GM23338 (cell line): Measurements from ENCODE around the gene NRDE2. TPM values are rescaled to one million over a fixed set of nuclear protein-coding genes. Genes with fewer than 3 reads are reported as not detected.

ENCODE experiments used
- ATAC-seq: fragments of 200-7000 bp; cut with Tn5 transposase; 3 replicates; pipeline ENCODE4 v1.9.1; 2020
- DNase-seq: peaks from one replicate; pipeline ENCODE4 v3.0.0-alpha.2; 2015; ENCODE audit warnings: low spot score
- H2AFZ ChIP-seq: fragments of 200-600 bp; sonication (generic); 2 replicates; pipeline ENCODE4 v1.8.0; 2016; ENCODE audit warnings: antibody characterized with exemption, mild to moderate bottlenecking, moderate library complexity
- H3F3A ChIP-seq: fragments of 200-600 bp; sonication (generic); replicated peaks from 2 replicates; pipeline ENCODE4 v1.8.0; 2017; ENCODE audit warnings: antibody characterized with exemption, mixed run types, low read depth
- H3K27ac ChIP-seq: fragments of 200-600 bp; sonication (generic); 2 replicates; pipeline ENCODE4 v1.6.1; 2016; ENCODE audit warnings: low read depth
- H3K27me3 ChIP-seq: fragments of 200-600 bp; sonication (generic); 2 replicates; pipeline ENCODE4 v1.8.0; 2016; ENCODE audit warnings: mild to moderate bottlenecking, mixed run types, moderate library complexity; ENCODE audit not compliant: insufficient read depth
- H3K36me3 ChIP-seq: fragments of 200-600 bp; sonication (generic); 2 replicates; pipeline ENCODE4 v1.8.0; 2016; ENCODE audit warnings: mild to moderate bottlenecking; ENCODE audit not compliant: insufficient read depth
- H3K4me1 ChIP-seq: fragments of 200-600 bp; sonication (generic); 2 replicates; pipeline ENCODE4 v1.8.0; 2016; ENCODE audit warnings: mild to moderate bottlenecking, moderate library complexity; ENCODE audit not compliant: insufficient read depth
- H3K4me2 ChIP-seq: fragments of 200-600 bp; sonication (generic); 2 replicates; pipeline ENCODE4 v1.7.1; 2017; ENCODE audit warnings: mixed run types
- H3K4me3 ChIP-seq: fragments of 200-600 bp; sonication (generic); 2 replicates; pipeline ENCODE4 v1.6.1; 2016; ENCODE audit warnings: mixed run types
- H3K79me2 ChIP-seq: fragments of 200-600 bp; sonication (generic); replicated peaks from 2 replicates; pipeline ENCODE4 v1.8.0; 2017; ENCODE audit warnings: mild to moderate bottlenecking; ENCODE audit not compliant: insufficient read depth
- H3K9me2 ChIP-seq: fragments of 200-600 bp; sonication (generic); 2 replicates; pipeline ENCODE4 v1.8.0; 2017; ENCODE audit not compliant: insufficient read depth
- H4K20me1 ChIP-seq: fragments of 200-600 bp; sonication (generic); replicated peaks from 2 replicates; pipeline ENCODE4 v1.8.0; 2017; ENCODE audit warnings: mild to moderate bottlenecking; ENCODE audit not compliant: insufficient read depth
- H3K27ac Mint-ChIP-seq: 2 replicates; pipeline ENCODE4 v1.8.0; 2020; ENCODE audit warnings: inconsistent platforms, mild to moderate bottlenecking, moderate library complexity, mixed read lengths
- H3K27me3 Mint-ChIP-seq: 3 replicates; pipeline ENCODE4 v1.8.0; 2022; ENCODE audit warnings: low read depth, mild to moderate bottlenecking, moderate library complexity, mixed read lengths, inconsistent platforms; ENCODE audit not compliant: insufficient read depth, poor library complexity
- H3K36me3 Mint-ChIP-seq: 3 replicates; pipeline ENCODE4 v1.8.0; 2021; ENCODE audit warnings: low read depth, mild to moderate bottlenecking, inconsistent platforms, moderate library complexity, mixed read lengths
- H3K4me1 Mint-ChIP-seq: 3 replicates; pipeline ENCODE4 v1.8.0; 2020; ENCODE audit warnings: mild to moderate bottlenecking, inconsistent platforms, mixed read lengths
- H3K4me3 Mint-ChIP-seq: 3 replicates; pipeline ENCODE4 v1.8.0; 2021; ENCODE audit warnings: moderate library complexity, mild to moderate bottlenecking, inconsistent platforms, mixed read lengths
- H3K9me3 Mint-ChIP-seq: 3 replicates; pipeline ENCODE4 v1.8.0; 2020; ENCODE audit warnings: moderate library complexity, mild to moderate bottlenecking, inconsistent platforms, mixed read lengths
- CREB1 ChIP-seq: fragments of 250-450 bp; sonication (Bioruptor Pico); IDR thresholded peaks from 2 replicates; pipeline ENCODE4 v1.5.0; 2020; ENCODE audit warnings: low read depth, mild to moderate bottlenecking, moderate library complexity
- EZH2 ChIP-seq: fragments of 200-600 bp; sonication (generic); IDR thresholded peaks from one replicate; pipeline ENCODE4 v1.8.0; 2017; ENCODE audit warnings: antibody characterized with exemption, mild to moderate bottlenecking, low read depth; ENCODE audit not compliant: unreplicated experiment
- JUNB ChIP-seq: IDR thresholded peaks from one replicate; pipeline ENCODE4 v1.6.1; 2016; ENCODE audit warnings: antibody characterized with exemption; ENCODE audit not compliant: unreplicated experiment
- NANOG ChIP-seq: IDR thresholded peaks from 2 replicates; pipeline ENCODE4 v1.6.1; 2016; ENCODE audit warnings: antibody characterized with exemption, borderline replicate concordance
- POLR2AphosphoS5 ChIP-seq: IDR thresholded peaks from 2 replicates; pipeline ENCODE4 v1.6.1; 2016; ENCODE audit warnings: antibody characterized with exemption, low read depth
- STAT1 ChIP-seq: IDR thresholded peaks from one replicate; pipeline ENCODE4 v1.6.1; 2016; ENCODE audit warnings: antibody characterized with exemption; ENCODE audit not compliant: unreplicated experiment
- ZNF331 ChIP-seq: fragments of 250-450 bp; sonication (Bioruptor Pico); IDR thresholded peaks from 2 replicates; pipeline ENCODE4 v1.5.0; 2020; ENCODE audit warnings: low read depth, mild to moderate bottlenecking, moderate library complexity
- polyA plus RNA-seq: library from polyadenylated mRNA; unstranded; fragments of >200 nt; fragmentation: Nextera tagmentation; extraction: Ambion mirVana; gene quantifications from 2 replicates; pipeline ENCODE4 v1.2.1, GENCODE V29; 2016
- total RNA-seq: library from RNA; depleted of rRNA; stranded (reverse); fragments of >200 nt; shearing (Covaris generic); gene quantifications from 2 replicates; pipeline ENCODE4 v1.2.3, GENCODE V29; 2014
- TF ChIP-seq, protein P1 (sequence below): IDR thresholded peaks from one replicate; pipeline ENCODE4 v1.6.1; 2018; ENCODE audit warnings: antibody characterized with exemption; ENCODE audit not compliant: unreplicated experiment
- TF ChIP-seq, protein P2 (sequence below), 2 experiments: fragments of 200-600 bp in 1 of 2; sonication (generic) in 1 of 2; conservative IDR thresholded peaks; 2 replicates each; pipeline versions ENCODE4 v1.5.1 to v1.6.1; 2016 to 2017; ENCODE audit warnings: antibody characterized with exemption in 2 of 2, low read depth in 2 of 2, mild to moderate bottlenecking in 2 of 2, moderate library complexity in 1 of 2
- TF ChIP-seq, protein P3 (sequence below): fragments of 250-450 bp; sonication (Bioruptor Pico); IDR thresholded peaks from 2 replicates; pipeline ENCODE4 v1.5.0; 2020; ENCODE audit warnings: mild to moderate bottlenecking, moderate library complexity

NRDE2 gene
- total and polyA plus RNA-seq, 2 experiments from 2014 or later, result 9.8 to 20.6 TPM

DNA sequence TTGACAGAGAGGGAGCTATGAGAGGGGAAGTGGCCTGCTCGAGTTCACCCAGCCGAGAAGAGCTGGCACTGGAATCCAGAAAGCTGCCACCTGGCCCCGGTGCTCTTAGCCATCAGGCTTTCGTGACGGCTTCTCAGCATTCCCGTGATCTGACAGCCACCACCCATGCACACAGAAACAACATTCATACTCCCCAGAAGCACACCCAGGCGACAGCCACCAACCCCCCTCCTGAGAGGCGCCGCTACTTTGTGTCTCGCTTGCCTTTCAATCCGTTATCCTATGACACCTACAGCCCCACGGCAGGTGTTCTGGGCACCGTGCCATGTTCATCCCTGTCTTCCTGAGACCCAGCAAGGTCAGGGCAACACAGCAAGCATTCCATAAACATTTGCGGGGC, 44.0 kb downstream of the NRDE2 start:
- Mint-ChIP-seq H3K36me3 (peaks cover 47% of the 10 kb centered on the region), H3K4me3 (no peak overlapping the region), H3K4me1 (peaks cover 20% of the 10 kb centered on the region), H3K27me3 (peaks cover 6% of the 10 kb centered on the region), H3K9me3 (no peaks in the 10 kb centered on the region), H3K27ac (no peak overlapping the region)
- no peak overlapping the region for H3K4me3 ChIP-seq
- H3F3A ChIP-seq, result no peaks in the 10 kb centered on the region
- no peaks in the 10 kb centered on the region; the same call in 1 of the 2 replicates for H3K36me3 ChIP-seq
- no peak overlapping the region for H3K27ac ChIP-seq
- no peaks in the 10 kb centered on the region for H3K27me3 ChIP-seq
- no peak overlapping the region for H3K4me2 ChIP-seq
- DNase-seq (no peak), ATAC-seq (no peak)
- H4K20me1 ChIP-seq, result no peaks in the 10 kb centered on the region
- H3K4me1 ChIP-seq, result no peaks in the 10 kb centered on the region
- no peaks in the 10 kb centered on the region for H3K79me2 ChIP-seq
- no peak for TF ChIP-seq JUNB
- TF ChIP-seq EZH2, result no peak
- TF ChIP-seq STAT1, result no peak
- TF ChIP-seq ZNF331 (CRISPR knock-in tag), result no peak
- TF ChIP-seq NANOG, result no peak
- TF ChIP-seq, protein P1, sequence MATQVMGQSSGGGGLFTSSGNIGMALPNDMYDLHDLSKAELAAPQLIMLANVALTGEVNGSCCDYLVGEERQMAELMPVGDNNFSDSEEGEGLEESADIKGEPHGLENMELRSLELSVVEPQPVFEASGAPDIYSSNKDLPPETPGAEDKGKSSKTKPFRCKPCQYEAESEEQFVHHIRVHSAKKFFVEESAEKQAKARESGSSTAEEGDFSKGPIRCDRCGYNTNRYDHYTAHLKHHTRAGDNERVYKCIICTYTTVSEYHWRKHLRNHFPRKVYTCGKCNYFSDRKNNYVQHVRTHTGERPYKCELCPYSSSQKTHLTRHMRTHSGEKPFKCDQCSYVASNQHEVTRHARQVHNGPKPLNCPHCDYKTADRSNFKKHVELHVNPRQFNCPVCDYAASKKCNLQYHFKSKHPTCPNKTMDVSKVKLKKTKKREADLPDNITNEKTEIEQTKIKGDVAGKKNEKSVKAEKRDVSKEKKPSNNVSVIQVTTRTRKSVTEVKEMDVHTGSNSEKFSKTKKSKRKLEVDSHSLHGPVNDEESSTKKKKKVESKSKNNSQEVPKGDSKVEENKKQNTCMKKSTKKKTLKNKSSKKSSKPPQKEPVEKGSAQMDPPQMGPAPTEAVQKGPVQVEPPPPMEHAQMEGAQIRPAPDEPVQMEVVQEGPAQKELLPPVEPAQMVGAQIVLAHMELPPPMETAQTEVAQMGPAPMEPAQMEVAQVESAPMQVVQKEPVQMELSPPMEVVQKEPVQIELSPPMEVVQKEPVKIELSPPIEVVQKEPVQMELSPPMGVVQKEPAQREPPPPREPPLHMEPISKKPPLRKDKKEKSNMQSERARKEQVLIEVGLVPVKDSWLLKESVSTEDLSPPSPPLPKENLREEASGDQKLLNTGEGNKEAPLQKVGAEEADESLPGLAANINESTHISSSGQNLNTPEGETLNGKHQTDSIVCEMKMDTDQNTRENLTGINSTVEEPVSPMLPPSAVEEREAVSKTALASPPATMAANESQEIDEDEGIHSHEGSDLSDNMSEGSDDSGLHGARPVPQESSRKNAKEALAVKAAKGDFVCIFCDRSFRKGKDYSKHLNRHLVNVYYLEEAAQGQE, result no peak
- TF ChIP-seq, protein P2, sequence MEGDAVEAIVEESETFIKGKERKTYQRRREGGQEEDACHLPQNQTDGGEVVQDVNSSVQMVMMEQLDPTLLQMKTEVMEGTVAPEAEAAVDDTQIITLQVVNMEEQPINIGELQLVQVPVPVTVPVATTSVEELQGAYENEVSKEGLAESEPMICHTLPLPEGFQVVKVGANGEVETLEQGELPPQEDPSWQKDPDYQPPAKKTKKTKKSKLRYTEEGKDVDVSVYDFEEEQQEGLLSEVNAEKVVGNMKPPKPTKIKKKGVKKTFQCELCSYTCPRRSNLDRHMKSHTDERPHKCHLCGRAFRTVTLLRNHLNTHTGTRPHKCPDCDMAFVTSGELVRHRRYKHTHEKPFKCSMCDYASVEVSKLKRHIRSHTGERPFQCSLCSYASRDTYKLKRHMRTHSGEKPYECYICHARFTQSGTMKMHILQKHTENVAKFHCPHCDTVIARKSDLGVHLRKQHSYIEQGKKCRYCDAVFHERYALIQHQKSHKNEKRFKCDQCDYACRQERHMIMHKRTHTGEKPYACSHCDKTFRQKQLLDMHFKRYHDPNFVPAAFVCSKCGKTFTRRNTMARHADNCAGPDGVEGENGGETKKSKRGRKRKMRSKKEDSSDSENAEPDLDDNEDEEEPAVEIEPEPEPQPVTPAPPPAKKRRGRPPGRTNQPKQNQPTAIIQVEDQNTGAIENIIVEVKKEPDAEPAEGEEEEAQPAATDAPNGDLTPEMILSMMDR (conservative IDR thresholded peaks at IDR 0.05; ENCODE audit: low read depth in 2 of 2), result no peak
- no peak for TF ChIP-seq CREB1 (CRISPR knock-in tag)
- TF ChIP-seq POLR2AphosphoS5, result no peak
- no peak overlapping the region for H2AFZ ChIP-seq
- no peaks in the 10 kb centered on the region for H3K9me2 ChIP-seq

DNA sequence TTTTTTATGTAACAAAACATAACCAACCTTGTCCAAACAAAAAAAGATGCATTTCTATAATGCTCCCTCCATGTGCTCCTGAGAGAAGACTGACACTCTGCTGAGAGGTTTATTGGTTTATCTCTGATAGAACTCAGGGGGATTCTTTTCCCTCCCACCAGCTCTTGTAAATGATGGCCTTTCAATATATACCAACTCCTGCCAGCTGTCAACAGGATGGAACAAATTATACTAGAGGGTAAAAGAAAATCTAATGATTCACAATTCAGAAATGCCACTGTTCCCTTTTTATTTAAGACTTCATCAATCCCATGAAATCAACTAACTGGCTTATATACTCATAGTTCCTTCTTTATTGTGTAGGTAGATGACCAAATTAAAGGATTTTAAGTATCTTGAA, 50.0 kb downstream of the NRDE2 start:
- Mint-ChIP-seq H3K27me3 (peaks cover 5% of the 10 kb centered on the region), H3K36me3 (peaks cover 12% of the 10 kb centered on the region; the same call in 2 of the 3 replicates), H3K9me3 (no peaks in the 10 kb centered on the region), H3K27ac (no peak overlapping the region), H3K4me1 (no peaks in the 10 kb centered on the region), H3K4me3 (no peak overlapping the region)
- Histone ChIP-seq H3K9me2 (no peaks in the 10 kb centered on the region), H3F3A (no peaks in the 10 kb centered on the region), H3K4me1 (no peaks in the 10 kb centered on the region), H2AFZ (no peak overlapping the region), H3K79me2 (no peaks in the 10 kb centered on the region), H3K4me3 (no peak overlapping the region), H3K27ac (no peak overlapping the region), H3K27me3 (no peaks in the 10 kb centered on the region), H4K20me1 (no peaks in the 10 kb centered on the region), H3K4me2 (no peak overlapping the region), H3K36me3 (no peaks in the 10 kb centered on the region)
- DNase-seq, result no peak
- ATAC-seq, result no peak
- TF ChIP-seq CREB1 (CRISPR knock-in tag) (no peak), JUNB (no peak), POLR2AphosphoS5 (no peak)
- TF ChIP-seq, protein P3, sequence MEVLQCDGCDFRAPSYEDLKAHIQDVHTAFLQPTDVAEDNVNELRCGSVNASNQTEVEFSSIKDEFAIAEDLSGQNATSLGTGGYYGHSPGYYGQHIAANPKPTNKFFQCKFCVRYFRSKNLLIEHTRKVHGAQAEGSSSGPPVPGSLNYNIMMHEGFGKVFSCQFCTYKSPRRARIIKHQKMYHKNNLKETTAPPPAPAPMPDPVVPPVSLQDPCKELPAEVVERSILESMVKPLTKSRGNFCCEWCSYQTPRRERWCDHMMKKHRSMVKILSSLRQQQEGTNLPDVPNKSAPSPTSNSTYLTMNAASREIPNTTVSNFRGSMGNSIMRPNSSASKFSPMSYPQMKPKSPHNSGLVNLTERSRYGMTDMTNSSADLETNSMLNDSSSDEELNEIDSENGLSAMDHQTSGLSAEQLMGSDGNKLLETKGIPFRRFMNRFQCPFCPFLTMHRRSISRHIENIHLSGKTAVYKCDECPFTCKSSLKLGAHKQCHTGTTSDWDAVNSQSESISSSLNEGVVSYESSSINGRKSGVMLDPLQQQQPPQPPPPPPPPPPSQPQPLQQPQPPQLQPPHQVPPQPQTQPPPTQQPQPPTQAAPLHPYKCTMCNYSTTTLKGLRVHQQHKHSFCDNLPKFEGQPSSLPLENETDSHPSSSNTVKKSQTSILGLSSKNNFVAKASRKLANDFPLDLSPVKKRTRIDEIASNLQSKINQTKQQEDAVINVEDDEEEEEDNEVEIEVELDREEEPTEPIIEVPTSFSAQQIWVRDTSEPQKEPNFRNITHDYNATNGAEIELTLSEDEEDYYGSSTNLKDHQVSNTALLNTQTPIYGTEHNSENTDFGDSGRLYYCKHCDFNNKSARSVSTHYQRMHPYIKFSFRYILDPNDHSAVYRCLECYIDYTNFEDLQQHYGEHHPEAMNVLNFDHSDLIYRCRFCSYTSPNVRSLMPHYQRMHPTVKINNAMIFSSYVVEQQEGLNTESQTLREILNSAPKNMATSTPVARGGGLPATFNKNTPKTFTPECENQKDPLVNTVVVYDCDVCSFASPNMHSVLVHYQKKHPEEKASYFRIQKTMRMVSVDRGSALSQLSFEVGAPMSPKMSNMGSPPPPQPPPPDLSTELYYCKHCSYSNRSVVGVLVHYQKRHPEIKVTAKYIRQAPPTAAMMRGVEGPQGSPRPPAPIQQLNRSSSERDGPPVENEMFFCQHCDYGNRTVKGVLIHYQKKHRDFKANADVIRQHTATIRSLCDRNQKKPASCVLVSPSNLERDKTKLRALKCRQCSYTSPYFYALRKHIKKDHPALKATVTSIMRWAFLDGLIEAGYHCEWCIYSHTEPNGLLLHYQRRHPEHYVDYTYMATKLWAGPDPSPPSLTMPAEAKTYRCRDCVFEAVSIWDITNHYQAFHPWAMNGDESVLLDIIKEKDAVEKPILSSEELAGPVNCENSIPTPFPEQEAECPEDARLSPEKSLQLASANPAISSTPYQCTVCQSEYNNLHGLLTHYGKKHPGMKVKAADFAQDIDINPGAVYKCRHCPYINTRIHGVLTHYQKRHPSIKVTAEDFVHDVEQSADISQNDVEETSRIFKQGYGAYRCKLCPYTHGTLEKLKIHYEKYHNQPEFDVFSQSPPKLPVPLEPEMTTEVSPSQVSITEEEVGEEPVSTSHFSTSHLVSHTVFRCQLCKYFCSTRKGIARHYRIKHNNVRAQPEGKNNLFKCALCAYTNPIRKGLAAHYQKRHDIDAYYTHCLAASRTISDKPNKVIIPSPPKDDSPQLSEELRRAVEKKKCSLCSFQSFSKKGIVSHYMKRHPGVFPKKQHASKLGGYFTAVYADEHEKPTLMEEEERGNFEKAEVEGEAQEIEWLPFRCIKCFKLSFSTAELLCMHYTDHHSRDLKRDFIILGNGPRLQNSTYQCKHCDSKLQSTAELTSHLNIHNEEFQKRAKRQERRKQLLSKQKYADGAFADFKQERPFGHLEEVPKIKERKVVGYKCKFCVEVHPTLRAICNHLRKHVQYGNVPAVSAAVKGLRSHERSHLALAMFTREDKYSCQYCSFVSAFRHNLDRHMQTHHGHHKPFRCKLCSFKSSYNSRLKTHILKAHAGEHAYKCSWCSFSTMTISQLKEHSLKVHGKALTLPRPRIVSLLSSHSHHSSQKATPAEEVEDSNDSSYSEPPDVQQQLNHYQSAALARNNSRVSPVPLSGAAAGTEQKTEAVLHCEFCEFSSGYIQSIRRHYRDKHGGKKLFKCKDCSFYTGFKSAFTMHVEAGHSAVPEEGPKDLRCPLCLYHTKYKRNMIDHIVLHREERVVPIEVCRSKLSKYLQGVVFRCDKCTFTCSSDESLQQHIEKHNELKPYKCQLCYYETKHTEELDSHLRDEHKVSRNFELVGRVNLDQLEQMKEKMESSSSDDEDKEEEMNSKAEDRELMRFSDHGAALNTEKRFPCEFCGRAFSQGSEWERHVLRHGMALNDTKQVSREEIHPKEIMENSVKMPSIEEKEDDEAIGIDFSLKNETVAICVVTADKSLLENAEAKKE, result no peak
